WTC11 (cell line): ENCODE measurements around the gene RAB23. TPM values are rescaled to one million over a fixed set of nuclear protein-coding genes. Genes with fewer than 3 reads are reported as not detected.

Experiments used
- ATAC-seq: fragments of 200-7000 bp; cut with Tn5 transposase; 2 replicates; pipeline ENCODE4 v1.10.0; 2021; ENCODE audit warnings: mild to moderate bottlenecking, moderate library complexity
- CTCF ChIA-PET: fragments of 300-600 bp; sonication (Branson Sonifier 250); formaldehyde crosslinking; loops from one replicate; lab custom pipeline; 2021; ENCODE audit warnings: antibody characterized with exemption; lab: Charles Lee
- POLR2A ChIA-PET: fragments of 350-600 bp; sonication (Branson Sonifier 250); formaldehyde crosslinking; loops from one replicate; lab custom pipeline; 2021; ENCODE audit warnings: antibody characterized with exemption; lab: Charles Lee
- DNase-seq: peaks from one replicate; pipeline ENCODE4 v3.0.0; 2021; ENCODE audit warnings: low spot score
- H3K27ac Mint-ChIP-seq: 2 replicates; pipeline ENCODE4 v1.8.0; 2021; ENCODE audit warnings: mixed read lengths
- H3K27me3 Mint-ChIP-seq: 2 replicates; pipeline ENCODE4 v1.8.0; 2021; ENCODE audit warnings: low read depth, mild to moderate bottlenecking, moderate library complexity, mixed read lengths
- H3K36me3 Mint-ChIP-seq: 2 replicates; pipeline ENCODE4 v1.8.0; 2021; ENCODE audit warnings: mixed read lengths
- H3K4me1 Mint-ChIP-seq: 2 replicates; pipeline ENCODE4 v1.8.0; 2022; ENCODE audit warnings: mixed read lengths
- H3K4me3 Mint-ChIP-seq: 2 replicates; pipeline ENCODE4 v1.8.0; 2021; ENCODE audit warnings: mild to moderate bottlenecking, moderate library complexity, mixed read lengths
- H3K9me3 Mint-ChIP-seq: 2 replicates; pipeline ENCODE4 v1.8.0; 2021; ENCODE audit warnings: mixed read lengths
- GABPB1 ChIP-seq: sonication (generic); formaldehyde crosslinking; IDR thresholded peaks from 2 replicates; pipeline ENCODE4 v1.8.1; 2023; ENCODE audit warnings: mild to moderate bottlenecking, missing genetic modification reagents
- MYBL2 ChIP-seq: sonication (generic); formaldehyde crosslinking; IDR thresholded peaks from 2 replicates; pipeline ENCODE4 v1.8.1; 2023; ENCODE audit warnings: mild to moderate bottlenecking, moderate library complexity, missing genetic modification reagents
- NFATC4 ChIP-seq: fragments of 250-450 bp; sonication (Bioruptor Pico); IDR thresholded peaks from 2 replicates; pipeline ENCODE4 v1.9.0; 2021; ENCODE audit warnings: mild to moderate bottlenecking
- SMAD4 ChIP-seq: sonication (generic); formaldehyde crosslinking; IDR thresholded peaks from 2 replicates; pipeline ENCODE4 v1.8.0; 2022; ENCODE audit warnings: mild to moderate bottlenecking, missing genetic modification reagents
- SOX15 ChIP-seq: fragments of 250-450 bp; sonication (Bioruptor Pico); IDR thresholded peaks from 2 replicates; pipeline ENCODE4 v1.9.0; 2021; ENCODE audit warnings: mild to moderate bottlenecking
- TEAD4 ChIP-seq: sonication (generic); formaldehyde crosslinking; IDR thresholded peaks from 2 replicates; pipeline ENCODE4 v1.8.0; 2022; ENCODE audit warnings: mild to moderate bottlenecking, missing genetic modification reagents
- TP53 ChIP-seq: sonication (generic); formaldehyde crosslinking; IDR thresholded peaks from 2 replicates; pipeline ENCODE4 v1.8.1; 2023; ENCODE audit warnings: mild to moderate bottlenecking, missing genetic modification reagents
- ZNF121 ChIP-seq: sonication (generic); formaldehyde crosslinking; IDR thresholded peaks from 2 replicates; pipeline ENCODE4 v1.8.0; 2023; ENCODE audit warnings: missing genetic modification reagents
- ZNF138 ChIP-seq: sonication (generic); formaldehyde crosslinking; conservative IDR thresholded peaks from 2 replicates; pipeline ENCODE4 v1.8.1; 2022; ENCODE audit warnings: mild to moderate bottlenecking, moderate library complexity, missing genetic modification reagents
- ZNF317 ChIP-seq: sonication (generic); formaldehyde crosslinking; IDR thresholded peaks from 2 replicates; pipeline ENCODE4 v1.8.1; 2023; ENCODE audit warnings: low read depth, mild to moderate bottlenecking, moderate library complexity, missing genetic modification reagents, borderline replicate concordance
- ZNF423 ChIP-seq: fragments of 250-450 bp; sonication (Bioruptor Pico); IDR thresholded peaks from 2 replicates; pipeline ENCODE4 v2.1.2; 2022; ENCODE audit warnings: mild to moderate bottlenecking, moderate library complexity
- ZNF671 ChIP-seq: fragments of 250-450 bp; sonication (Bioruptor Pico); IDR thresholded peaks from 2 replicates; pipeline ENCODE4 v1.8.0; 2021; ENCODE audit warnings: mild to moderate bottlenecking
- total RNA-seq: library from RNA; stranded (reverse); gene quantifications from 3 replicates; pipeline ENCODE4 v1.2.3, GENCODE V29; 2021
- TF ChIP-seq, protein P1 (sequence below): sonication (generic); formaldehyde crosslinking; IDR thresholded peaks from 2 replicates; pipeline ENCODE4 v1.8.1; 2023; ENCODE audit warnings: mild to moderate bottlenecking, moderate library complexity, missing genetic modification reagents
- TF ChIP-seq, protein P2 (sequence below): fragments of 250-450 bp; sonication (Bioruptor Pico); IDR thresholded peaks from 2 replicates; pipeline ENCODE4 v2.1.2; 2022; ENCODE audit warnings: mild to moderate bottlenecking, moderate library complexity
- TF ChIP-seq, protein P3 (sequence below): sonication (generic); formaldehyde crosslinking; IDR thresholded peaks from 2 replicates; pipeline ENCODE4 v1.8.1; 2022; ENCODE audit warnings: low read depth, mild to moderate bottlenecking, moderate library complexity, missing genetic modification reagents, borderline replicate concordance
- TF ChIP-seq, protein P4 (sequence below): fragments of 250-450 bp; sonication (Bioruptor Pico); IDR thresholded peaks from 2 replicates; pipeline ENCODE4 v1.8.0; 2021; ENCODE audit warnings: mild to moderate bottlenecking
- TF ChIP-seq, protein P5 (sequence below): fragments of 250-450 bp; sonication (Bioruptor Pico); IDR thresholded peaks from 2 replicates; pipeline ENCODE4 v1.9.0; 2021; ENCODE audit warnings: moderate library complexity, mild to moderate bottlenecking, inconsistent platforms, borderline replicate concordance

Gene RAB23
- total RNA-seq, 1 experiment from 2014 or later, result 11.3 TPM

DNA sequence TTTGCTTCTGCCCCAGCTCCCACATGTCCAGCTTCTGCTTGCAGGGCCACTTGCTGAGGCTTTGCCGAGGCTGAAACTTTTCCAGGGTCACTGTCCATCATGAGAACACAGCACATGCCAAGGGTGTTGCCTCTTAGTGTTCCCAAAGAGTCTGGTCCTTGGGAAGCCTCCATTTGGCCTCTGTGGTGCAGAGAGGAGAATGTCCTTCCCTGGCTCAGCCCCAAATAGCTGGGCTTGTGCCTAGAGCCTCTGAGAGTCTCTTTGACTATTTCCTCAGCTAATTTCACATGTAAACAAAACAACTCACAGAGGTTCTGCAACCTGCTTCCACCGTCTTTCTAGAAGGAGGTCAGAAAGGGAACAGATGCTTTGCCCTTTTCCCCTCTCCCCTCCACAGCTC lies 40.4 kb upstream of the RAB23 start (continued):
- TF ChIP-seq, protein P1, sequence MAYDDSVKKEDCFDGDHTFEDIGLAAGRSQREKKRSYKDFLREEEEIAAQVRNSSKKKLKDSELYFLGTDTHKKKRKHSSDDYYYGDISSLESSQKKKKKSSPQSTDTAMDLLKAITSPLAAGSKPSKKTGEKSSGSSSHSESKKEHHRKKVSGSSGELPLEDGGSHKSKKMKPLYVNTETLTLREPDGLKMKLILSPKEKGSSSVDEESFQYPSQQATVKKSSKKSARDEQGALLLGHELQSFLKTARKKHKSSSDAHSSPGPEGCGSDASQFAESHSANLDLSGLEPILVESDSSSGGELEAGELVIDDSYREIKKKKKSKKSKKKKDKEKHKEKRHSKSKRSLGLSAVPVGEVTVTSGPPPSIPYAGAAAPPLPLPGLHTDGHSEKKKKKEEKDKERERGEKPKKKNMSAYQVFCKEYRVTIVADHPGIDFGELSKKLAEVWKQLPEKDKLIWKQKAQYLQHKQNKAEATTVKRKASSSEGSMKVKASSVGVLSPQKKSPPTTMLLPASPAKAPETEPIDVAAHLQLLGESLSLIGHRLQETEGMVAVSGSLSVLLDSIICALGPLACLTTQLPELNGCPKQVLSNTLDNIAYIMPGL (CRISPR knock-in tag), result no peak

DNA sequence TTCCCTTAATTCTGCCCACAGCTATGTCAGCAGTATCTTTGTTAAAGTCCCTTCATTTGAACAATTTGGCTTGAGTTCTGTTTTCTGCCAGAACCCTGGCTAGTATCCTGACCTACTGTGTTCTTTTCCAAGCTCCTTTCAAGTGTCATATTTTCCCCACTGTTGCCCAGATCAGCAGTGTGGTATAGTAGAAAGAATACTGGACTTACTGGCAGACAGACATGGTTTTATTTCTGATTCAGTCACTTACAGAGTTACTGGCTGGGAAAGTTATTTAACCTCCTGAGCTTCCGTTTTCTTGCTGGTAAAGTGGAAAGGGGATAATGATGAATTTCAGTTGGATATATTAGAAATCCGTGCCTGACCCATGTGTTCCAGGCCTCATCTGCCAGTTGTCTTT lies 39.8 kb upstream of the RAB23 start:
- TF ChIP-seq TEAD4 (no peak), MYBL2 (no peak), SOX15 (CRISPR knock-in tag) (no peak), SMAD4 (CRISPR knock-in tag) (no peak), ZNF423 (CRISPR knock-in tag) (no peak), TP53 (CRISPR knock-in tag) (no peak), ZNF138 (CRISPR knock-in tag) (no peak)
- TF ChIP-seq, protein P2, sequence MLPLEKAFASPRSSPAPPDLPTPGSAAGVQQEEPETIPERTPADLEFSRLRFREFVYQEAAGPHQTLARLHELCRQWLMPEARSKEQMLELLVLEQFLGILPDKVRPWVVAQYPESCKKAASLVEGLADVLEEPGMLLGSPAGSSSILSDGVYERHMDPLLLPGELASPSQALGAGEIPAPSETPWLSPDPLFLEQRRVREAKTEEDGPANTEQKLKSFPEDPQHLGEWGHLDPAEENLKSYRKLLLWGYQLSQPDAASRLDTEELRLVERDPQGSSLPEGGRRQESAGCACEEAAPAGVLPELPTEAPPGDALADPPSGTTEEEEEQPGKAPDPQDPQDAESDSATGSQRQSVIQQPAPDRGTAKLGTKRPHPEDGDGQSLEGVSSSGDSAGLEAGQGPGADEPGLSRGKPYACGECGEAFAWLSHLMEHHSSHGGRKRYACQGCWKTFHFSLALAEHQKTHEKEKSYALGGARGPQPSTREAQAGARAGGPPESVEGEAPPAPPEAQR (CRISPR knock-in tag), result no peak
- TF ChIP-seq, protein P3, sequence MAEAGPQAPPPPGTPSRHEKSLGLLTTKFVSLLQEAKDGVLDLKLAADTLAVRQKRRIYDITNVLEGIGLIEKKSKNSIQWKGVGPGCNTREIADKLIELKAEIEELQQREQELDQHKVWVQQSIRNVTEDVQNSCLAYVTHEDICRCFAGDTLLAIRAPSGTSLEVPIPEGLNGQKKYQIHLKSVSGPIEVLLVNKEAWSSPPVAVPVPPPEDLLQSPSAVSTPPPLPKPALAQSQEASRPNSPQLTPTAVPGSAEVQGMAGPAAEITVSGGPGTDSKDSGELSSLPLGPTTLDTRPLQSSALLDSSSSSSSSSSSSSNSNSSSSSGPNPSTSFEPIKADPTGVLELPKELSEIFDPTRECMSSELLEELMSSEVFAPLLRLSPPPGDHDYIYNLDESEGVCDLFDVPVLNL, result no peak
- DNase-seq (no peak), ATAC-seq (no peak)
- H3K9me3 Mint-ChIP-seq, result no peaks in the 10 kb centered on the region
- H3K27ac Mint-ChIP-seq, result no peak overlapping the region
- ChIA-PET CTCF (interaction anchor here (1.1 kb wide), 1 partner anchor 307 kb away, joined by 3 read pairs; the partner anchor contains the start of gene BEND6), POLR2A (no interaction called here)
- no peaks in the 10 kb centered on the region for H3K4me1 Mint-ChIP-seq
- H3K27me3 Mint-ChIP-seq, result no peaks in the 10 kb centered on the region; the same call in 1 of the 2 replicates
- no peaks in the 10 kb centered on the region for H3K36me3 Mint-ChIP-seq
- no peak overlapping the region for H3K4me3 Mint-ChIP-seq

DNA sequence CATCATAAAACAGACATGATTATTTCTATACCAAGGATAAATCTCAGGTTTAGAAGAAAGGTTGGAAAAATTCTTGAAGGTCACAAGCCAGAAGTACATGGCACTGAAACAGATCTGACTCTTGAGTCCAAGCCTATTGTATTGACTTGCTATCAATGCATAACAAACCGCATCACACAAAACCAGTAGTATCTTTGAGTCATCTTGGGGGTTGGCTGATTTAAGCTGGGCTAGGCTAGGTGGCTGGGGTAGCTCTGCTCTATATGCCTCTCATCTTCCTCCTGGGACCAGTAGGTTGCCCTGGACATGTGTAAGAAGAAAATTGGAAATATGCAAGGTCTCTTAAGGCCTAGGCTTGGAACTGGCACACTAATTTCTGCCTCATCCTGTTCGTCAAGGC lies 37.0 kb upstream of the RAB23 start:
- H3K9me3 Mint-ChIP-seq, result no peaks in the 10 kb centered on the region
- POLR2A ChIA-PET, result no interaction called here
- no peaks in the 10 kb centered on the region for H3K36me3 Mint-ChIP-seq
- ATAC-seq (no peak), DNase-seq (no peak)
- no peak overlapping the region for H3K4me3 Mint-ChIP-seq
- H3K27me3 Mint-ChIP-seq, result no peaks in the 10 kb centered on the region; the same call in 1 of the 2 replicates
- no peak overlapping the region for H3K27ac Mint-ChIP-seq
- CTCF ChIA-PET, result no interaction called here
- TF ChIP-seq, protein P4, sequence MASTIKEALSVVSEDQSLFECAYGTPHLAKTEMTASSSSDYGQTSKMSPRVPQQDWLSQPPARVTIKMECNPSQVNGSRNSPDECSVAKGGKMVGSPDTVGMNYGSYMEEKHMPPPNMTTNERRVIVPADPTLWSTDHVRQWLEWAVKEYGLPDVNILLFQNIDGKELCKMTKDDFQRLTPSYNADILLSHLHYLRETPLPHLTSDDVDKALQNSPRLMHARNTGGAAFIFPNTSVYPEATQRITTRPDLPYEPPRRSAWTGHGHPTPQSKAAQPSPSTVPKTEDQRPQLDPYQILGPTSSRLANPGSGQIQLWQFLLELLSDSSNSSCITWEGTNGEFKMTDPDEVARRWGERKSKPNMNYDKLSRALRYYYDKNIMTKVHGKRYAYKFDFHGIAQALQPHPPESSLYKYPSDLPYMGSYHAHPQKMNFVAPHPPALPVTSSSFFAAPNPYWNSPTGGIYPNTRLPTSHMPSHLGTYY (CRISPR knock-in tag), result no peak
- TF ChIP-seq ZNF121 (CRISPR knock-in tag) (no peak), ZNF317 (no peak), NFATC4 (no peak), ZNF671 (no peak), GABPB1 (CRISPR knock-in tag) (no peak), SMAD4 (CRISPR knock-in tag) (no peak)
- TF ChIP-seq, protein P5, sequence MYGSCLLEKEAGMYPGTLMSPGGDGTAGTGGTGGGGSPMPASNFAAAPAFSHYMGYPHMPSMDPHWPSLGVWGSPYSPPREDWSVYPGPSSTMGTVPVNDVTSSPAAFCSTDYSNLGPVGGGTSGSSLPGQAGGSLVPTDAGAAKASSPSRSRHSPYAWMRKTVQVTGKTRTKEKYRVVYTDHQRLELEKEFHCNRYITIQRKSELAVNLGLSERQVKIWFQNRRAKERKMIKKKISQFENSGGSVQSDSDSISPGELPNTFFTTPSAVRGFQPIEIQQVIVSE (CRISPR knock-in tag), result no peak
- no peaks in the 10 kb centered on the region for H3K4me1 Mint-ChIP-seq
